HG02870 (cell line): Measurements from ENCODE around the gene RWDD1.

Experiments
- ATAC-seq: cut with Tn5 transposase; IDR thresholded peaks from one replicate; pipeline ENCODE4 v1.9.1; 2021; ENCODE audit warnings: mild to moderate bottlenecking, moderate library complexity; ENCODE audit not compliant: unreplicated experiment

Gene RWDD1

GRCh38 chr6:116557893-116558292 is 13.4 kb upstream of the RWDD1 start:
- ATAC-seq: no peak

GRCh38 chr6:116560130-116560529 is 11.2 kb upstream of the RWDD1 start:
- ATAC-seq: no peak

- no peak for ATAC-seq
Measured at GRCh38 chr6:116561377-116562018, 9.8 kb upstream of the RWDD1 start.

GRCh38 chr6:116562019-116562403 is 9.3 kb upstream of the RWDD1 start:
- no peak for ATAC-seq

- no peak for ATAC-seq
Measured at GRCh38 chr6:116562614-116563013, 8.7 kb upstream of the RWDD1 start.

- no peak for ATAC-seq
Measured at GRCh38 chr6:116563830-116564229, 7.5 kb upstream of the RWDD1 start.

GRCh38 chr6:116564311-116564710 is 7.0 kb upstream of the RWDD1 start:
- ATAC-seq: no peak

- ATAC-seq: no peak
Measured at GRCh38 chr6:116564921-116565872, 6.1 kb upstream of the RWDD1 start.

GRCh38 chr6:116568111-116568510 is 3.2 kb upstream of the RWDD1 start:
- ATAC-seq: no peak

- ATAC-seq: no peak
Measured at GRCh38 chr6:116568821-116569755, 2.2 kb upstream of the RWDD1 start.

- ATAC-seq: no peak
Measured at GRCh38 chr6:116571683-116572000, 338 bp downstream of the RWDD1 start.

- no peak for ATAC-seq
Measured at GRCh38 chr6:116572162-116572561, 858 bp downstream of the RWDD1 start.

- ATAC-seq: no peak
Measured at GRCh38 chr6:116575227-116575626, 3.9 kb downstream of the RWDD1 start.

GRCh38 chr6:116577486-116577885 is 6.2 kb downstream of the RWDD1 start:
- no peak for ATAC-seq

GRCh38 chr6:116578335-116578734 is 7.0 kb downstream of the RWDD1 start:
- no peak for ATAC-seq

- ATAC-seq: no peak
Measured at GRCh38 chr6:116579143-116579542, 7.8 kb downstream of the RWDD1 start.

GRCh38 chr6:116580198-116580597 is 8.9 kb downstream of the RWDD1 start:
- ATAC-seq: no peak

- no peak for ATAC-seq
Measured at GRCh38 chr6:116586276-116586675, 15.0 kb downstream of the RWDD1 start.

- no peak for ATAC-seq
Measured at GRCh38 chr6:116586738-116587137, 15.4 kb downstream of the RWDD1 start.

- no peak for ATAC-seq
Measured at GRCh38 chr6:116595247-116595646, 23.9 kb downstream of the RWDD1 start.

- ATAC-seq: no peak
Measured at GRCh38 chr6:116596815-116597214, 25.5 kb downstream of the RWDD1 start.
